Effector memory CD4-positive, alpha-beta T cell (primary cell): ENCODE data around the gene UNC5A.

ENCODE experiments used
- DNase-seq, 3 donors: peaks; one replicate each; pipeline ENCODE4 v3.0.0-alpha.2; 2020
- H3K27ac ChIP-seq: 2 replicates; pipeline ENCODE4 v1.7.0; 2013; ENCODE audit warnings: mild to moderate bottlenecking, low read length, moderate library complexity; ENCODE audit not compliant: insufficient read depth, poor library complexity, severe bottlenecking
- H3K27me3 ChIP-seq: replicated peaks from 2 replicates; pipeline ENCODE4 v1.7.0; 2013; ENCODE audit warnings: mild to moderate bottlenecking, low read length; ENCODE audit not compliant: insufficient read depth, control insufficient read depth, poor library complexity, severe bottlenecking
- H3K36me3 ChIP-seq: 2 replicates; pipeline ENCODE4 v1.7.0; 2013; ENCODE audit warnings: mild to moderate bottlenecking, low read length, moderate library complexity; ENCODE audit not compliant: control insufficient read depth, insufficient read depth
- H3K4me1 ChIP-seq: 2 replicates; pipeline ENCODE4 v1.7.0; 2013; ENCODE audit warnings: low read length, mild to moderate bottlenecking; ENCODE audit not compliant: control insufficient read depth, insufficient read depth, poor library complexity, severe bottlenecking
- H3K4me3 ChIP-seq: 2 replicates; pipeline ENCODE4 v1.7.0; 2013; ENCODE audit warnings: low read length, low read depth, mild to moderate bottlenecking; ENCODE audit not compliant: insufficient read depth, poor library complexity, severe bottlenecking
- H3K9me3 ChIP-seq: 2 replicates; pipeline ENCODE4 v1.7.0; 2013; ENCODE audit warnings: mild to moderate bottlenecking, low read length, moderate library complexity; ENCODE audit not compliant: control insufficient read depth

UNC5A gene

GRCh38 chr5:176904276-176904675, 93.9 kb downstream of the UNC5A start:
- H3K4me1 ChIP-seq: peaks cover 4% of the 10 kb centered on the region
- DNase-seq: no peak

DNA sequence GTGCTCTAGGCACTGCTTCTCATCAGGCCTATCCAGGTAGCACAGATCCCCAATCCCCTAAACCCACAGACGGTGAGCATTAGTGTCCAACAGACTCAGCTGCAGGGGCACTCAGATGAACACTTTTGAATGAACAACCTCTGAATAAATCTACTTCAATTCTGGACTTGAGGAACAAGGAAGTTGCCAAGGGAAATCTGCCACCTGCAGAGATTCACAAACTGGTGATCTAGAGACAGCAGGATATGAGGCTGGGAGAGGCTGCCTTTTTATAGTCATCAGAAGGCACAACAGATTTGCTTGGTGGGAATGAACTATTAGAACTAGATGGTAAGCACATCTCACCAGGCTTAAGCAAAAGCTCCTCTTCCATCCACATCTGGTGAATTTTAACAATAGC, 95.8 kb downstream of the UNC5A start:
- H3K9me3 ChIP-seq: no peaks in the 10 kb centered on the region
- H3K27me3 ChIP-seq: no peaks in the 10 kb centered on the region
- H3K4me3 ChIP-seq: no peak overlapping the region
- H3K27ac ChIP-seq: no peak overlapping the region
- no peak for DNase-seq
- H3K4me1 ChIP-seq: no peaks in the 10 kb centered on the region
- H3K36me3 ChIP-seq: peaks cover 54% of the 10 kb centered on the region

More at GRCh38 chr5:176904276-176904675, 93.9 kb downstream of the UNC5A start:
- Histone ChIP-seq H3K36me3 (peaks cover 49% of the 10 kb centered on the region), H3K27ac (no peak overlapping the region), H3K27me3 (no peaks in the 10 kb centered on the region), H3K9me3 (no peaks in the 10 kb centered on the region), H3K4me3 (no peak overlapping the region)

DNA sequence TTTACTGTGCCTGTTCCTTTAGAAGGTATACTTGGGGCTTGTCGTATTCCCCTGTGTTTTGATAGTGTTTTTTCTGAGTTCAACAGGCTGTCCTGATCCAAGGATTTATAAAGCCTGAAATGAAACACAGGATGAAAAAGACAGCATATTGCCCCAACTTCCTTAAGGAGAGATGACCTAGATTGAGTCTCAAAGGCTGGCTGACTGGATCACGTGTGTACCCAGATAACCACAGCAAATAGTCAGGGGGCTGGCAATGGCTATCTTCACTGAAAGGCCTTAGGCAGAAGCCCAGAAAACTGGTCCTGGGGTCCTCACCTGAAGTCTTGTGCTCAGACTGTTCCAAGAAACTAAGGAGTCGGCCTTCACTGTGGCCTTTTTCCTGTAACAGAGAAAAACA, 96.4 kb downstream of the UNC5A start:
- no peaks in the 10 kb centered on the region for H3K4me1 ChIP-seq
- H3K36me3 ChIP-seq: peaks cover 54% of the 10 kb centered on the region
- DNase-seq: no peak

DNA sequence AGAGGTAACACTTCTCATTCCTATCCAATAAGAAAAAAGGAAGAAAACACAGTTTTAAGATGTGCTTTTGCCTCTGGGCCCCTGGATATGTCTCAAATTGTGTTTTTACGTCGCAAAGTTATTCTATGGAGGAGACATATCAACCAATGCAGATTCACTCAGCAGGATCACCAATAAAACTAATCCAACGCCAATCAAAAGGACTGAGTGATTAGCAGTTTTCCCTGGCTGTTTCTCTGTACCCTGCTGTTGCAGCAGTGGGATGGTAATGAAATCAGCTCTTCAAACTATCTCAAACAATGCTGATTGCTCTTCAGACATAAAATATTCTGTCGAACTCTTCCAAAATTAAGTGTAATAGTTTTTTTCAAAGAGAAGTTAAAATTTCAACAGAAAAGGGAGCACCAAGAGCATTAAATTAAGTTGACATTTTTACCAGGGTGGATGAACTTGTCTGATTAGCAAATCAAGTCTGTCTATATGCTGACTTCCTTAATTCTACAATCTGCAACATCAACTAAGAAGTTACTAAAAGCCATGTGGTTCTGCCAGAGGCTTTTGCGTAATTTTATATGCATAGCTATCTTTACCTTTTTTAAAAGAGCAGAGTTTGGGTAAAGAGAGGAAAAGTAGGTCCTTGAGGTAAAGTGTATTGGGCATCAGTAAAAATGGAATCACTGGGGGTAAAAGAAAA, 98.5 kb downstream of the UNC5A start:
- Histone ChIP-seq H3K36me3 (peaks cover 57% of the 10 kb centered on the region), H3K4me1 (no peaks in the 10 kb centered on the region), H3K9me3 (no peaks in the 10 kb centered on the region), H3K27ac (no peak overlapping the region), H3K27me3 (no peaks in the 10 kb centered on the region), H3K4me3 (no peak overlapping the region)
- no peak for DNase-seq

More for the DNA sequence above, 96.4 kb downstream of the UNC5A start:
- Histone ChIP-seq H3K27ac (no peak overlapping the region), H3K4me3 (no peak overlapping the region), H3K27me3 (no peaks in the 10 kb centered on the region), H3K9me3 (no peaks in the 10 kb centered on the region)

DNA sequence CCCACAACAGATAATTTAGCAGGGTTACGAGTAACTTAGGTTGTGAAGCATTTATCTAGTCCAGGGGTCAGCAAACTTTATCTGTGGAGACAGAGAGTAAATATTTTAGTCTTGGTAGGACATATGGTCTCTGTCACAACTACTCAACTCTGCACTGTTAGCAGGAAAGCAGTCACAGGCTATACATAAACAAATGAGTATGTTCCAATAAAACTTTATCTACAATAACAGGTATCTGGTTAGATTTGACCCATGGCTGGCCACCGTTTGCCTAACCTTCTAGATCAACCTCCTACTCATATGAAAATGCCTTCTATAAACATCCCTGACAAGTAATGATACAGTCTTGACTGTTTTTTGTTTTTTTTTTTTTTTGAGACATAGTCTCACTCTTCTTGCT, 101.8 kb downstream of the UNC5A start:
- H3K36me3 ChIP-seq: peaks cover 31% of the 10 kb centered on the region
- no peaks in the 10 kb centered on the region for H3K4me1 ChIP-seq
- H3K4me3 ChIP-seq: no peak overlapping the region
- DNase-seq: no peak
- H3K9me3 ChIP-seq: no peaks in the 10 kb centered on the region
- no peaks in the 10 kb centered on the region for H3K27me3 ChIP-seq
- H3K27ac ChIP-seq: no peak overlapping the region

DNA sequence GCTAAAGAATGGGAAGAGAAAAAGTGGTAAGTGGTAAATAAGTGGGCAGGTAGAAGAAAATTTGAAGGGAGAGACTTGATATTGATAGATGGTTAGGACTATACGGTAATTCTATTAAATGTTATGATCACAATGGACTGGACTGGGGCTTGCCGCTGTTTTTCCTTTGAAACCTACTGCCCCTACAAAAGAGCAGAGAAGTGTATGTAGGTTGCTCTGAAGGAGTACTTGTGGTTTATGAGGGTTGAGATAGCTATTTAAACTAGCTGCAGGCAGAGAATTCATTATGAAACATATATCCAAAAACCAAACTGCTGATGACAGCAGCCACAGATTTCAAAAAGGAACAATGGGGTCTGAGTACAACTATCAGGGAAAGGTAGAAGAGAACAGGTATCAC, 105.5 kb downstream of the UNC5A start:
- DNase-seq: no peak
- Histone ChIP-seq H3K36me3 (peaks cover 18% of the 10 kb centered on the region), H3K27me3 (no peaks in the 10 kb centered on the region), H3K27ac (no peak overlapping the region), H3K4me1 (no peaks in the 10 kb centered on the region), H3K4me3 (no peak overlapping the region), H3K9me3 (no peaks in the 10 kb centered on the region)

GRCh38 chr5:176916337-176916736, 106.0 kb downstream of the UNC5A start:
- no peaks in the 10 kb centered on the region for H3K4me1 ChIP-seq
- H3K36me3 ChIP-seq: peaks cover 18% of the 10 kb centered on the region
- no peaks in the 10 kb centered on the region for H3K9me3 ChIP-seq
- H3K27ac ChIP-seq: no peak overlapping the region
- H3K27me3 ChIP-seq: no peaks in the 10 kb centered on the region
- DNase-seq: no peak
- H3K4me3 ChIP-seq: no peak overlapping the region

DNA sequence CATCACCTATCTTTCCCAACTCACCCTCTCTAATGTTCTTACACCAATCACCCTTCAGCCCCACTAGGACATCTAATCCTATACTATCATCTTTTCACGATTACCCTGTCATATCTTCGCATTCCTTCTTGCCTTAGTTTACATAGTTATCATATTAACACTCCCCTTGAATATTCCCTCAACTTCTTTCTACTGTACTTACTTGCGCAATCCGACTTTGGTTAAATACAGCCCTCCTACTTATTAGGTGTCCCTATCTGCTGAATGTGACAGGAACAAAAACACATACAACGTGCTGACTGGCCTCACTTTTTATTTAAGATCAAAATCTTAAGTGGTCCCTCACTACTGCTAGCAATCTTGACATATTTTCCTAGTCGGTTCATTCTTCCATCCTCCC, 108.3 kb downstream of the UNC5A start:
- no peak overlapping the region for H3K4me3 ChIP-seq
- no peaks in the 10 kb centered on the region for H3K27me3 ChIP-seq
- no peaks in the 10 kb centered on the region for H3K4me1 ChIP-seq
- no peaks in the 10 kb centered on the region for H3K9me3 ChIP-seq
- H3K27ac ChIP-seq: no peak overlapping the region
- no peak for DNase-seq
- peaks cover 15% of the 10 kb centered on the region for H3K36me3 ChIP-seq

GRCh38 chr5:176921714-176922113, 111.4 kb downstream of the UNC5A start:
- H3K4me3 ChIP-seq: no peak overlapping the region
- H3K27me3 ChIP-seq: no peaks in the 10 kb centered on the region
- no peaks in the 10 kb centered on the region for H3K9me3 ChIP-seq
- H3K4me1 ChIP-seq: no peaks in the 10 kb centered on the region
- H3K36me3 ChIP-seq: peaks cover 10% of the 10 kb centered on the region
- H3K27ac ChIP-seq: no peak overlapping the region
- no peak for DNase-seq

DNA sequence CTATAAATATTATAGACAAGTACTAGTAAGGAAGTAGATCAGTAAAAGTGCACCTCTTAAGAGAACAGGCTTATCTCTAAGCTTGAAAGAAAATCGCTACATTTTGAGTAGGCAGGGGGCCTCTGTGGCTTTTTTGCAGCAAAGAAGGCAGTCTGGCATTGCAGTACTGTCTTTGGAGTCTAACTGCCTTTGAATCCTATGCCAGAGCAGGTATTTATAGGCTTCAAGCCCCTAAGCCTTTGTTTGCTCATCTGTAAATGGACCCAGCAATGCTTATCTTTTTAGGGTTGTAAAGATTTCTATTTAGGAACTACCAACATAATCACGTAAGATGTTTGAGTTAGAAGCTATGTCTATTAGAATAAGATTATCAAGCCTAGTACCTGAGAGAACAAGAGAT, 112.5 kb downstream of the UNC5A start:
- no peaks in the 10 kb centered on the region for H3K27me3 ChIP-seq

More for the DNA sequence above, 112.5 kb downstream of the UNC5A start:
- Histone ChIP-seq H3K27ac (no peak overlapping the region), H3K9me3 (no peaks in the 10 kb centered on the region), H3K4me3 (no peak overlapping the region), H3K4me1 (no peaks in the 10 kb centered on the region), H3K36me3 (peaks cover 10% of the 10 kb centered on the region)
- no peak for DNase-seq
